Measurements from ENCODE around the gene REEP6. TPM values are rescaled to one million over a fixed set of nuclear protein-coding genes. Genes with fewer than 3 reads are reported as not detected.

Gene REEP6
- total RNA-seq, 3 donors from 2014 or later (not counting 1 experiment from before 2014, with no cell fraction given), result 3.9 to 5.0 (median 4.3) TPM

- Mint-ChIP-seq H3K36me3 (no peaks in the 10 kb centered on the region), H3K4me3 (no peak overlapping the region), H3K27me3 (ENCODE audit: low read depth in 2 of 2) (peaks cover 0 to 3% of the 10 kb centered on the region in 2 donors), H3K9me3 (no peaks in the 10 kb centered on the region), H3K4me1 (peaks cover 0 to 8% of the 10 kb centered on the region in 2 donors), H3K27ac (no peak overlapping the region)
- H3K9me3 ChIP-seq (ENCODE audit: control insufficient read depth, insufficient read depth, low read length), result no peaks in the 10 kb centered on the region
- peaks cover 16% of the 10 kb centered on the region for H3K27me3 ChIP-seq (ENCODE audit: control insufficient read depth, insufficient read depth, low read length)
- no peak for ATAC-seq
- intact Hi-C loops (cut with micrococcal nuclease), result no loop called here
- whole genome bisulfite sequencing (ENCODE audit: insufficient coverage), result 60% methylated on average over 41 of the region's 41 CpGs
- no peak overlapping the region for H3K27ac ChIP-seq (ENCODE audit: low read length)
- peaks cover 44% of the 10 kb centered on the region for H3K4me1 ChIP-seq (ENCODE audit: control insufficient read depth, insufficient read depth, low read length)
- no peaks in the 10 kb centered on the region for H3K36me3 ChIP-seq (ENCODE audit: control insufficient read depth, insufficient read depth, low read length)
- H3K4me3 ChIP-seq (ENCODE audit: low read length), result no peak overlapping the region
- DNase-seq, result no peak
- TF ChIP-seq CTCF (IDR thresholded peaks at IDR 0.05), result no peak
Observed at GRCh38 chr19:1466018-1466460, 24.9 kb upstream of the REEP6 start.

- ATAC-seq (no peak), DNase-seq (no peak)
- Mint-ChIP-seq H3K4me1 (peaks cover 0 to 11% of the 10 kb centered on the region in 2 donors), H3K27ac (no peak overlapping the region), H3K36me3 (no peaks in the 10 kb centered on the region), H3K4me3 (no peak overlapping the region), H3K9me3 (no peaks in the 10 kb centered on the region), H3K27me3 (ENCODE audit: low read depth in 2 of 2) (peaks cover 0 to 3% of the 10 kb centered on the region in 2 donors)
- Histone ChIP-seq H3K4me3 (ENCODE audit: low read length) (no peak overlapping the region), H3K27me3 (ENCODE audit: control insufficient read depth, insufficient read depth, low read length) (peaks cover 21% of the 10 kb centered on the region), H3K4me1 (ENCODE audit: control insufficient read depth, insufficient read depth, low read length) (peaks cover 50% of the 10 kb centered on the region), H3K36me3 (ENCODE audit: control insufficient read depth, insufficient read depth, low read length) (no peaks in the 10 kb centered on the region), H3K9me3 (ENCODE audit: control insufficient read depth, insufficient read depth, low read length) (no peaks in the 10 kb centered on the region), H3K27ac (ENCODE audit: low read length) (no peak overlapping the region)
- no peak for TF ChIP-seq CTCF (IDR thresholded peaks at IDR 0.05)
- WGBS (ENCODE audit: insufficient coverage), result 40% methylated on average over 70 of the region's 70 CpGs
- intact Hi-C loops (cut with micrococcal nuclease), result no loop called here
Observed at GRCh38 chr19:1466461-1467214, 24.3 kb upstream of the REEP6 start.

- Mint-ChIP-seq H3K9me3 (no peaks in the 10 kb centered on the region), H3K4me1 (peaks cover 0 to 11% of the 10 kb centered on the region in 2 donors), H3K36me3 (no peaks in the 10 kb centered on the region), H3K27me3 (ENCODE audit: low read depth in 2 of 2) (peaks cover 0 to 3% of the 10 kb centered on the region in 2 donors), H3K27ac (no peak overlapping the region), H3K4me3 (no peak overlapping the region)
- Histone ChIP-seq H3K36me3 (ENCODE audit: control insufficient read depth, insufficient read depth, low read length) (no peaks in the 10 kb centered on the region), H3K9me3 (ENCODE audit: control insufficient read depth, insufficient read depth, low read length) (no peaks in the 10 kb centered on the region), H3K4me1 (ENCODE audit: control insufficient read depth, insufficient read depth, low read length) (peaks cover 56% of the 10 kb centered on the region), H3K27me3 (ENCODE audit: control insufficient read depth, insufficient read depth, low read length) (peaks cover 23% of the 10 kb centered on the region), H3K4me3 (ENCODE audit: low read length) (no peak overlapping the region), H3K27ac (ENCODE audit: low read length) (no peak overlapping the region)
- TF ChIP-seq CTCF (IDR thresholded peaks at IDR 0.05), result no peak
- 4% methylated on average over 36 of the region's 36 CpGs for WGBS (ENCODE audit: insufficient coverage)
- DNase-seq (no peak), ATAC-seq (no peak)
- intact Hi-C loops (cut with micrococcal nuclease), result no loop called here
Observed at GRCh38 chr19:1467215-1467489, 23.8 kb upstream of the REEP6 start.

Data from natural killer cell (primary cell).